Effector CD4-positive, alpha-beta T cell (primary cell): ENCODE measurements around the gene ZNF407.

Experiments used
- DNase-seq: peaks from one replicate; pipeline ENCODE4 v3.0.0-alpha.2; 2020

The ZNF407 gene

GRCh38 chr18:74980669-74981068 lies 383.0 kb downstream of the ZNF407 start:
- no peak for DNase-seq

- DNase-seq = no peak
These were observed 383.8 kb downstream of the ZNF407 start for GRCh38 chr18:74981476-74981875.

DNA sequence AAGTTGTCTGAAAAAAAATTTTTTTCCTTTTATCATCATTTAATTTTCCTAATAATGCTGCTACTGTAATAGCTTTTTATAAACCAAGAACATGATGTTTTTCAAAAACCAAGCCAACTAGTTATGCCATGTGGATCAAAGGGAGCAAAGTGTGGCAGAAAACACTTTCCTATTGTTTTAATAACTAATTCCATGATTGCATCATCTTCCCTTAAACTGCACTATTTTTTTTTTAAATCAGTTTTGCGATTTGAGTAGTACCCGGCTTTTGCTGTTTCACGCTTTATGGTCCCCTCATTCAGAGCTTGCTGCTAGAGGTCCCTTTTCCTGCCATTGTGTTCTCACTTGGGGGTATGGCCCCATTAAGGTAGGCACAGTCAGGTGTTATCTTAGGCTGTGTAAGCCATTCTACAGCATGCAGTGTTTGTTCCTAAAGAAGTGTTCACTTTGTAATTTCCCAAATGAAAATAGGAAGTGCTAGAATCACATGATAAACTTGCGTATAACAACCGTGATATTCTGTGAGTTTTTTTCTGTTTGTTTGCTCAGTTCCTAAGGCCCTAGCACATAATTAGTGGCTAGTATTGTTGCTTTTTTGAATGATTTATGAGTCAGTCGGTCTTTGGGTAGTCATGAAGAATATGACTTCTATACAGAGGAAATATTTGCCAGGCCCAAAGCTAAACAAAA lies 385.4 kb downstream of the ZNF407 start:
- DNase-seq = no peak

DNA sequence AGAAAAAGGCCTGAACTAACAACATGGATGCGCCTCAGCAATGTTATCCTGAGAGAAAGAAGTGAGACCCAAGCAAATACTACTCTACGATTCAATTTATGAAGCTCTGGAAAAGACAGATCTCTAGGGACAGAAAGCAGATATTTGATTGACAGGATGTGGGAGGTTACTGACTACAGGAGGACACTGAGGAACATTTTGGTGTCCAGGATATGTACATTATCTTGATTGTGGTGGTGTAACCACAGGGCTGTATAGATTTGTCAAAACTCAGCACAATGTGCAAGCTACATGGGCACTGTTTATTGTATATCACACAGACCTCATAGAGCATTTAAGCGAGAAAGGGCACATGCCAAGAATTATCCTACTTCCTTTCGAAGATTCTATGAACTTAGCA lies 391.5 kb downstream of the ZNF407 start:
- no peak for DNase-seq

- DNase-seq = no peak
These were observed 393.0 kb downstream of the ZNF407 start for GRCh38 chr18:74990563-74991081.

DNA sequence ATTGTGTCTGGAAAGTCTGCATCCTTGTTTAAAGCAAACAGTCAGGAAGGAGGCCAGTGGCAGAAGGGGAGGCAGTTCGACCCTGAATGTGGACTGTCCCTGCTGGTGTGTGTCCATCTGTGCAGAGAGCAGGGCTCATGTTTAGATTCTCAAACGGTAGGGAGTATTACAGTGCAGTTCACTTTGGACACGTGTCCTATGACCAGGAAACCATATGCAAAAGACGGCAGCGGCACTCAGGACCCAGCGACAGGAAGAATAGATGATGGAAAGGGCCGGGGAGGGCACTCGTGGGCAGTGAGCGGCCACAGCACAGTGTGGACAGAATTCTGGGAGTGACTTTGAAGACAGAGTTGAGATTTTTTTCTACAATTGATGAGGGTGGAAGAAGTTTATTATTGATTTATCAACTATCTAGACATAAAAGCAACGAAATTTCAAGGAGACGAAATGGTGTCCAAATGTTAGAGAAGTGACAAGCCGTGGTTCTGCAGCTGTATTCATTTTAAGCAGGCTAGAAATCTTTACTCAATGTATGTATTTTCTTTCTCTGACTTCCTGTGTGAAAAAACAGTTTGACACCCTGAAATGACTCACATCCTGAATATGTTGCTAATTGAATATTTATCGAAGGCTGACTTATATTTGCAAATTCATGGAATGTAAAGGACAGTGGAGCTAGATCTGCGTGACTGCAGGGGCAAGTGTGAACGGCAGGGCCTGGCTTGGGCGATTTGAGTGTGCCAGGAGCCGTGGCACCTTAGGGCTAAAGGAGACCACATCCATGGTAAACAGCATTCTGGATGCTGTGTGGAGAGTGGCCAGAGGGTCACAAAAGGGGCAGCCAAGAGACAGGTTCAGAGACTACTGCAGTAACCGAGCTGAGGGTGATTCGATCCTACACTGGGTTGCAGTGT lies 397.1 kb downstream of the ZNF407 start:
- no peak for DNase-seq

DNA sequence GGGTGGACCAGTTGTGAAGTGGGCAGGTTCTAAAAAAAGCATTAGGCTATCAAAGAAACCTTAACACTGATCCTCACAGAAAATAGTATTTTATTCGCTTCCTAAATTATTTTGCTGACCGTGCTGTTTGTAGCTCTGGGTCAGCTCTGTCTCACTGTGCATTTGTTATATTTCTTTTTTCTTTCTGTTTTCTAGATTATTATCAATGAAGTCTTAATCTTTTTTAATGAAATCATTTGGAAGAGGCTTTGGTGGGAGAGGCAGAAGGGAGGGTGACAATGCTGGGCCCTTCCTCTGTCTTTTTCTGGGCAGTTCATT lies 397.7 kb downstream of the ZNF407 start:
- no peak for DNase-seq

DNA sequence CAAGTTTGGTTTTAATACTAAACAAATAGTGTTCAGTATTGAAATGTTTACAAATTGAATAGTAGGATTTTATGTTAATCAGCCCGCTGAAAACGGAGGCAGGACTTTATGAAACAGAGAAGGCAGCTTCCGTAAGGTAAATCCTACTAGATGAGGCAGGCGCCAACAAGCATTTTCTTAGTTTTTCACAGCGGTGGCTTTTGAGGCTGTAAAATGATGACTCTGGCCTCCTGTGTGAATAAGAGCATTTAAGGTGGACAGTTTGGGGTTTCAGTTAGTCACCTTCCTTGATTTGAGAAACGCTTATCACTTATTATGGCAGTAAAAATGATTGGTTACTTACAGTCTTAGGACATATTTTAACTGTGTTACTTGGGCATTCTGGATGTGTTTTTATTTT lies 398.4 kb downstream of the ZNF407 start:
- DNase-seq = no peak

- DNase-seq = no peak
These were observed 399.3 kb downstream of the ZNF407 start for GRCh38 chr18:74996996-74997395.

DNA sequence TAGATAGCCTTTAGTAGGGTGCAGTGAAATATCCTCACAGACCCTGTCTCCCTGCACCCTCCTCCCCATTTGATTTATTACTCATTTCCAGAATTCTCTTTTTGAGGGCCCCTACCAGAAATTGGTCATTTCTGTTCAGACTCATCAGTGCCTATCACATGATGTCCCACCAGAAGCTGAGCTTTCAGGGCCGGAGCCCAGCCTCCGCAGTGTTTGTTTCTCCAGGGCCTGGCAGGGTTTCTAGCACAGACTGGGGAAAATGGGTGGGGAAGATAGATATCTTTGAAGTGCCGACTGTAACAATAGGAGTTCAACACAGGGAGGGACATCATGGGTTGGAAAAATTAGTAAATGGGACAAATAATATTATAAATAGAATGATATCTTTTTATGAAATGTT lies 403.2 kb downstream of the ZNF407 start:
- DNase-seq = no peak

DNA sequence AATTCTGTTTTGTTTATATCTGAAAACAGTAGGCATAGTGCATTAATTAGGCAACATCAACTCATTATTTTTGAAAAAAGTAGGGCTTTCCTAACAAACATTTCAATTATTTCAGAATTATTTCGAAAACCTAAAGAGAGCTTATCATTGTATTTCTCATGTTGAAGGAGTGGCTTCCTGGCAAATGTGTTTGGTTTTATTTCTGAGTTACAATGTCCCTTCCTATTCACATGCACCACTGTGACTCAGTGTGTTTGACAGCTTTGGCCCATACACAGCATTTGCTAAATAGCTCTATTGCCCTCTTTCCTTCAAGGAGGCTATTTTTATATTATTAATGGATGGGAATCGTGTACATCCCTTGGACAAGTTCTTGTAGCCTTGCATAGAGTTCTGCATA lies 405.4 kb downstream of the ZNF407 start:
- no peak for DNase-seq

DNA sequence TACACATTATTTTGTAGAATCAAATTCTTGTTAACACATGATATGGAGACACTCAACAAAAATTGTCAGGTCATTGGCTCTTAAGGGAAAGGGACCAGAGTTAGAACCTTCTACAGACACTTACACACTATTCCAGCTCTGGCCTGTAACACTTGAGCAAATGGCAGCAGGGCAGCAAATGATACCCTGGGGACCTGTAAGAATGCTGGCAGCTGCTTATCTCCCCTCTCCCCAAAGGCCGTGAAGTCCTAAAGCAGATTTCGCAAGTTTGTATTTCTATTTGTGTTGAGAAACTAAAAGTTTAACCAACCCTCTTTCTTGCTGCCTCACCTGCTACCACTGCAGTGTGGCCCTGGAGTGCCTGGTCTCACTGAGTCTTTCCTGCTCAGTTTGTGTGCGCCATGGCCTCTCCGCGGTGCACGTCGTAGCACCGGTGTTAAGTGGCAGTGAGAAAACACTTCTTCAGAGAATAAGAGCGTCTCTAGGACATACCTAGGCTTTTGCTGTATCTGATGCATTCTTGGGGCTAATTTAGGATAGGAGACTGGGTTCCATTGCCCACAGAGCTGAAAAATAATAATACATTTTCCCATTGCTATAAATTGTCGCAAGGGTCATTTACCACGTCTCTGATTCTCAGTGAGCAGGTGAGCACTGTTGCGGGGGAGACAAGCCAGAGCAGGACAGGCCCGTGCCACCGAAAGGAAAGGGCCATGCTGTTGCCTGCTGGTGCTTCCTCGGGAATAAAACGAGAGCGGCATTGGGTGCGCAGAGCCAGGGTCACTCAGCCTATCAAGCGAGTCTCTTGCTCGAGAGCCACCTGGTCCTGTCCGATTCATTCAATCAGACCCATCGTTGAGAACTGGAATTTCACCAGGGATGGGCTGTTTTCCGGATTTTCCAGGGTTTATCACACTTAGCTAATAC lies 406.4 kb downstream of the ZNF407 start:
- no peak for DNase-seq

GRCh38 chr18:75005626-75006025 lies 408.0 kb downstream of the ZNF407 start:
- DNase-seq = no peak

DNA sequence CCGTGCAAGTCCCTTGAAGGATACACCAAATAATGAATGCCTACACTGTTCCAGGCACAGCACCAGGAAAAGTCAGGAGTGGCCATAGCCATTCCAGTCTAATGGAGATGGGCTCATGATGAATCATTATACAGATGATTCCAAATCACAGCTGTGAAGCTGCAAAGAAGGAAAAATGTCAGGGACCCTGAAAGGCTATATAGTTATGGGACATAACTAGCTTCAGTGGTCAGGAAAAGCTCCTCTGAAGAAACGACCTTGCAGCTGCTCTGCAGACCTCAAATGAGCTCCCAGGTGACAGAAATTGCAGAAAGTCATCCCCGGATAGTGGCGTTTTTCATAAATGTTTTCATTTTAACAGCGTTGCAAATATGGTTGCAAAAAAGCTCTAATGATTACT lies 410.5 kb downstream of the ZNF407 start:
- no peak for DNase-seq

- no peak for DNase-seq
These were observed 411.6 kb downstream of the ZNF407 start for GRCh38 chr18:75009296-75009695.

- DNase-seq = no peak
These were observed 412.2 kb downstream of the ZNF407 start for GRCh38 chr18:75009878-75010277.

DNA sequence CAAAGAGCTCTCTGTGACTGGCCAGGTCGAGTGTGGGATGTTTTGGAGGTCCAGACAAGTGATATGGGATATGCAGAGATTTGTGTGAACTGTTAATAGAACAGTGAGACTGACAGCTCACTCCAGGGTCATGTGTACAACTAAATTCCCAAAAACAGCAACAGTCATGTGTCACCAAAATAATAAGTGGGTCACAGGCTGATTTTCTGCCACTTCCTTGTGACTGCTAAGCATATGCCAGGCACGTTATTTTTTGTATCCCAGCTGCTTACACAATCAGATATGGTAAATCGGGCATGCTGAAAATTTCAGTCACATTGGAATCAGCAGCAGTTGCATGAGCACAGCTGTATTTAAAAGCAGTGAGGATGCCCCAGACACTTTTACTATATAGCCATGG lies 412.6 kb downstream of the ZNF407 start:
- no peak for DNase-seq

DNA sequence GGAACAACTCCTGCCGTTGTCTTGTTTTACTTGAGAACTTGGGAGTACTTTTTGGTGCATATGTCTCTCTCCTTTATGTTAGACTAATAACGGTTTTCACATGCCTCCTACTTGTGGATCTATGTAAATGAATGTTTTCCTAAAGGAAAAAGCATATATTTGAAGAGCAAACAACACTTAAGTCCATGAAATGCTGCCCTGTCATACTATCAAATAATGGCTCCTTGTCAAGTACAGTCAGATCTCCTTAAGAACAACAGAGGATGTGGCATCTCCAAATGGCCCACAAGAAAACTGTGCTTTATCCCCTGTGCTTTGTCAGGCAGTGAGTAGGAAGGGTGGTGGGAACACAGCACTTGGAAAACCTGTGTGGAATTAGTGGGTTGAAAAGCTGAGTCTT lies 413.0 kb downstream of the ZNF407 start:
- no peak for DNase-seq

GRCh38 chr18:75016025-75016717 lies 418.5 kb downstream of the ZNF407 start:
- no peak for DNase-seq

DNA sequence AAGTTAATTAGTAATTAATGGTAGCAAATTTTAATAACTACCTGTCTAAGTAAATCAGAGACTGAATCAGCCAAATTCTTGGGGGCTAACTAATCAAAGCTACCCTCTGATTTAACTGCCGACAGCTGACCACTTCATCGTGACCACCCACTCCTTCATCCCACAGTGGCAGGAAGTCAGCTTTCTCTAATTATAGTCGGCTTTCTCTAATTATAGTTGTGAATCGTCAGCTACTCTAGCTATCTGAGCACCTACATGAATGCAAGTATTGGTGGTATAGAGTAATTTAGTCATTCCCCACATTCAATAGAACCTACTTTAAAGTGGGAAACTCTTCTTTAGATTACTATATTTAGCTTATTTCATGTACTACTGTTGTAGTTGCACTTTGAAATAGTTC lies 425.8 kb downstream of the ZNF407 start:
- no peak for DNase-seq

- no peak for DNase-seq
These were observed 427.2 kb downstream of the ZNF407 start for GRCh38 chr18:75024871-75025270.

- DNase-seq = no peak
These were observed 427.9 kb downstream of the ZNF407 start for GRCh38 chr18:75025573-75025972.
